Esophagus mucosa (tissue), 1 donor: Measurements from ENCODE around the gene KRT71. TPM values are rescaled to one million over a fixed set of nuclear protein-coding genes. Genes with fewer than 3 reads are reported as not detected.

ENCODE experiments used
- ATAC-seq: fragments of 200-7000 bp; cut with Tn5 transposase; one replicate; pipeline ENCODE4 v1.9.1; 2020
- total RNA-seq: library from RNA; stranded (reverse); gene quantifications from one replicate; pipeline ENCODE4 v1.2.4, GENCODE V29; 2023
- donor health status: DM: yes; HTN: yes; CAD: no.

Gene KRT71
- total RNA-seq, 1 donor from 2014 or later: not detected

- ATAC-seq: peak; percentile 6
Measured at GRCh38 chr12:52537101-52537500, 15.8 kb downstream of the KRT71 start.

- ATAC-seq: no peak
Measured at GRCh38 chr12:52535574-52535973, 17.4 kb downstream of the KRT71 start.

GRCh38 chr12:52534482-52534881, 18.5 kb downstream of the KRT71 start:
- no peak for ATAC-seq

GRCh38 chr12:52533686-52534470, 19.1 kb downstream of the KRT71 start:
- peak; percentile 6 for ATAC-seq

GRCh38 chr12:52532636-52533035, 20.3 kb downstream of the KRT71 start:
- no peak for ATAC-seq

GRCh38 chr12:52531566-52532300, 21.2 kb downstream of the KRT71 start:
- no peak for ATAC-seq

GRCh38 chr12:52530905-52531304, 22.0 kb downstream of the KRT71 start:
- ATAC-seq: no peak

- ATAC-seq: no peak
Measured at GRCh38 chr12:52530366-52530765, 22.6 kb downstream of the KRT71 start.

GRCh38 chr12:52529846-52530245, 23.1 kb downstream of the KRT71 start:
- no peak for ATAC-seq

- ATAC-seq: no peak
Measured at GRCh38 chr12:52529417-52529816, 23.5 kb downstream of the KRT71 start.

GRCh38 chr12:52528641-52529143, 24.3 kb downstream of the KRT71 start:
- ATAC-seq: no peak

GRCh38 chr12:52527121-52527800, 25.7 kb downstream of the KRT71 start:
- no peak for ATAC-seq

- ATAC-seq: no peak
Measured at GRCh38 chr12:52526511-52526951, 26.4 kb downstream of the KRT71 start.

GRCh38 chr12:52525661-52526499, 27.1 kb downstream of the KRT71 start:
- ATAC-seq: no peak

- ATAC-seq: peak; percentile 2
Measured at GRCh38 chr12:52524898-52525591, 27.9 kb downstream of the KRT71 start.

GRCh38 chr12:52524241-52524897, 28.6 kb downstream of the KRT71 start:
- ATAC-seq: peak; percentile 1

GRCh38 chr12:52523824-52524223, 29.1 kb downstream of the KRT71 start:
- ATAC-seq: peak; percentile 27

GRCh38 chr12:52522346-52523011, 30.5 kb downstream of the KRT71 start:
- ATAC-seq: peak; percentile 39

GRCh38 chr12:52521568-52522266, 31.2 kb downstream of the KRT71 start:
- peak; percentile 1 for ATAC-seq

GRCh38 chr12:52521175-52521567, 31.8 kb downstream of the KRT71 start:
- peak; percentile 41 for ATAC-seq
